Astrocyte of the cerebellum (primary cell): ENCODE measurements around the gene PLCH2.

Experiments used
- DNase-seq: peaks from one replicate; pipeline ENCODE4 v3.0.0-alpha.2; 2011; ENCODE audit warnings: low read depth
- H3K4me3 ChIP-seq: 2 replicates; pipeline ENCODE4 v1.5.1; 2011; ENCODE audit warnings: mild to moderate bottlenecking, low read depth, low read length, moderate library complexity
- in situ Hi-C: cut with HindIII; loops from 2 replicates; pipeline ENCODE4 v1.10.0; 2017; ENCODE audit warnings: low sequenced_read_pairs
- TF ChIP-seq, protein P1 (sequence below): IDR thresholded peaks from 2 replicates; pipeline ENCODE4 v1.5.1; 2012; ENCODE audit warnings: low read length, low read depth, moderate library complexity, mild to moderate bottlenecking; ENCODE audit errors: missing control alignments

Gene PLCH2

DNA sequence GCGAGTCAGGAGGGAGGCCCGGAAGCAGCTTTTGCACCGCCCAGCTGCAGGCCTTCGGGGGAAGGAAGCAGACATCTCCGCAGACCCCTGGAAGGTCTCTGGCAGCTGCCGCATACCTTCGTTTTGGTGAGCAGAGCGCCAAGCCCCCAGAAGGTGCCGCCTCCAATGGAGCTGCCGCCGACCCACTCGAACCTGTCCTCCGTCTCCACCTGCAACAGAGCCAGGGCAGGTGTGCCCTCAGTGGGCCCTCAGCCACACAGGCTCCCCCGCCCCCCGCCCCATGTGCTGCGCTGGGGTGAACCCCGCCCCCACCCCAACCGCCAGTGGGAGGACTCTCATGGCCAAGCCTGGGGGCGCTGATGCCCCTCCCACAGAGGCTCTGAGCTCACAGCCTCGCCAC is 44.1 kb downstream of the PLCH2 start:
- TF ChIP-seq, protein P1, sequence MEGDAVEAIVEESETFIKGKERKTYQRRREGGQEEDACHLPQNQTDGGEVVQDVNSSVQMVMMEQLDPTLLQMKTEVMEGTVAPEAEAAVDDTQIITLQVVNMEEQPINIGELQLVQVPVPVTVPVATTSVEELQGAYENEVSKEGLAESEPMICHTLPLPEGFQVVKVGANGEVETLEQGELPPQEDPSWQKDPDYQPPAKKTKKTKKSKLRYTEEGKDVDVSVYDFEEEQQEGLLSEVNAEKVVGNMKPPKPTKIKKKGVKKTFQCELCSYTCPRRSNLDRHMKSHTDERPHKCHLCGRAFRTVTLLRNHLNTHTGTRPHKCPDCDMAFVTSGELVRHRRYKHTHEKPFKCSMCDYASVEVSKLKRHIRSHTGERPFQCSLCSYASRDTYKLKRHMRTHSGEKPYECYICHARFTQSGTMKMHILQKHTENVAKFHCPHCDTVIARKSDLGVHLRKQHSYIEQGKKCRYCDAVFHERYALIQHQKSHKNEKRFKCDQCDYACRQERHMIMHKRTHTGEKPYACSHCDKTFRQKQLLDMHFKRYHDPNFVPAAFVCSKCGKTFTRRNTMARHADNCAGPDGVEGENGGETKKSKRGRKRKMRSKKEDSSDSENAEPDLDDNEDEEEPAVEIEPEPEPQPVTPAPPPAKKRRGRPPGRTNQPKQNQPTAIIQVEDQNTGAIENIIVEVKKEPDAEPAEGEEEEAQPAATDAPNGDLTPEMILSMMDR = no peak
- in situ Hi-C loops = no loop called here
- H3K4me3 ChIP-seq = no peak overlapping the region
- DNase-seq = no peak

DNA sequence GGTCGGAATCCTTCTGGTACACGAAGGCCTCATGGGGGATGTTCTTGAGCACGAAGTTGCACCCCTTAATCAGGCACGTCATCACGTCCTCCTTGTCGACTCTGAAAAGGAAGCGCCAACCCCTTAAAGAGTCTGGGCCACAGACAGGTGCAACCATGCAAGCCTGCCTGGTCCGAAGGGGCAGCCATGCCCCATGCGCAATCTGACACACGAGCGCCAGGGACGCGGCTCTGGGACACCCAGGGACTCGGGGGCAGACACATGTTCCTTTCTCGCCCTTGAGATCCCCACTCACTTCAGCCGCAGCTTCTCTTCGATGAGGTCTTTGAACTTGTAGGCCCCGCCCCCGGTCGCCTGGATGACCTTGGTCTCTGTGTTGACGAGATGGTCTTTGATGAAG is 44.7 kb downstream of the PLCH2 start:
- in situ Hi-C loops = no loop called here
- TF ChIP-seq, protein P1 = no peak

DNA sequence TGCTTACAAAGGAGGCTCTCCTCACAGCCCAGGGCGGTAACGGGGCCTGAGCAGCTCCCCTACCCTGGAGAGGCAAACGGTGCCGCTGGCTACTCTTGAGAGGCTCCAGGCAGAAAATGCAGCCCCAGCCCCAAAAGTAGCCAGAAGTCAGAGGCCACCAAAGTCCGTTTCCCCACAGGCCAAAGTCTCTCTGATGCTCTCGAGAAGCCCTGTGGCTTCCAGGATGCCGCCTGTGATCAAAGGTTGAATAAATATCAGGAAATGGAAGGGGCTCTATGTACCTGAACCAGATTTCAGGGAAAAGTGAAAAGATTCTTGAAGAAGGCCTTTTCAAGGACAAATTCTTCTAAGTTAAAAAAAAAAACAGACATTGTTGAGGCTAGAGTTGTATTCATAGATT is 46.1 kb downstream of the PLCH2 start:
- DNase-seq = no peak
- TF ChIP-seq, protein P1 = no peak
- H3K4me3 ChIP-seq = no peak overlapping the region
- in situ Hi-C loops = no loop called here

More for the DNA sequence above, 44.7 kb downstream of the PLCH2 start:
- no peak for DNase-seq
- no peak overlapping the region for H3K4me3 ChIP-seq

GRCh38 chr1:2523191-2523890 is 47.3 kb downstream of the PLCH2 start:
- no peak overlapping the region for H3K4me3 ChIP-seq
- no peak for DNase-seq
- TF ChIP-seq, protein P1 = no peak
- in situ Hi-C loops = no loop called here

- DNase-seq = no peak
- no peak overlapping the region for H3K4me3 ChIP-seq
- TF ChIP-seq, protein P1 = no peak
- in situ Hi-C loops = no loop called here
Measured at GRCh38 chr1:2523891-2524609, 48.0 kb downstream of the PLCH2 start.

GRCh38 chr1:2525572-2525919 is 49.5 kb downstream of the PLCH2 start:
- in situ Hi-C loops = no loop called here
- TF ChIP-seq, protein P1 = no peak
- no peak for DNase-seq
- peak overlapping the region; percentile 86 for H3K4me3 ChIP-seq
